Central memory CD8-positive, alpha-beta T cell (primary cell): ENCODE data around the gene EIF3D.
A peak's percentile ranks its signal among the peaks of the same experiment; 100 is the strongest.

Experiments
- ATAC-seq: fragments of 150-1000 bp; cut with Tn5 transposase; replicated peaks from 2 replicates; pipeline ENCODE4 v1.10.0; 2022; ENCODE audit warnings: mild to moderate bottlenecking, moderate FRiP score, moderate number of reproducible peaks; ENCODE audit not compliant: poor library complexity, severe bottlenecking; ENCODE audit errors: extremely low read depth
- DNase-seq, 2 donors: peaks; one replicate each; pipeline ENCODE4 v3.0.0; 2021; ENCODE audit warnings: low spot score in 2 of 2
- H3K27ac Mint-ChIP-seq: one replicate; pipeline ENCODE4 v1.8.0; 2022; ENCODE audit warnings: low read depth, mild to moderate bottlenecking, moderate library complexity, mixed read lengths
- H3K27me3 Mint-ChIP-seq: one replicate; pipeline ENCODE4 v1.8.0; 2022; ENCODE audit warnings: mixed read lengths
- H3K36me3 Mint-ChIP-seq: one replicate; pipeline ENCODE4 v1.8.0; 2022; ENCODE audit warnings: mild to moderate bottlenecking, moderate library complexity, mixed read lengths; ENCODE audit not compliant: insufficient read depth
- H3K4me1 Mint-ChIP-seq: one replicate; pipeline ENCODE4 v1.8.0; 2022; ENCODE audit warnings: mixed read lengths
- H3K4me3 Mint-ChIP-seq: one replicate; pipeline ENCODE4 v1.8.0; 2022; ENCODE audit warnings: mild to moderate bottlenecking, moderate library complexity, mixed read lengths
- H3K9me3 Mint-ChIP-seq: one replicate; pipeline ENCODE4 v1.8.0; 2022; ENCODE audit warnings: mixed read lengths

Gene EIF3D

GRCh38 chr22:36512333-36512732, 16.6 kb downstream of the EIF3D start:
- Mint-ChIP-seq H3K9me3 (no peaks in the 10 kb centered on the region), H3K27ac (no peak overlapping the region), H3K4me3 (no peak overlapping the region), H3K36me3 (peaks cover 65% of the 10 kb centered on the region), H3K4me1 (peaks cover 11% of the 10 kb centered on the region), H3K27me3 (no peaks in the 10 kb centered on the region)
- ATAC-seq (no peak), DNase-seq (no peak)

GRCh38 chr22:36510966-36511881, 17.7 kb downstream of the EIF3D start:
- no peaks in the 10 kb centered on the region for H3K27me3 Mint-ChIP-seq
- H3K4me3 Mint-ChIP-seq: no peak overlapping the region
- H3K9me3 Mint-ChIP-seq: no peaks in the 10 kb centered on the region
- no peak overlapping the region for H3K27ac Mint-ChIP-seq
- H3K4me1 Mint-ChIP-seq: peaks cover 14% of the 10 kb centered on the region
- peaks cover 57% of the 10 kb centered on the region for H3K36me3 Mint-ChIP-seq
- DNase-seq (no peak), ATAC-seq (no peak)

GRCh38 chr22:36510384-36510783, 18.6 kb downstream of the EIF3D start:
- Mint-ChIP-seq H3K4me3 (no peak overlapping the region), H3K27me3 (no peaks in the 10 kb centered on the region), H3K27ac (no peak overlapping the region), H3K4me1 (peaks cover 14% of the 10 kb centered on the region), H3K9me3 (no peaks in the 10 kb centered on the region), H3K36me3 (peaks cover 48% of the 10 kb centered on the region)
- ATAC-seq: no peak
- no peak for DNase-seq

GRCh38 chr22:36507518-36508010, 21.4 kb downstream of the EIF3D start:
- Mint-ChIP-seq H3K36me3 (peaks cover 24% of the 10 kb centered on the region), H3K4me1 (peaks cover 14% of the 10 kb centered on the region), H3K27me3 (no peaks in the 10 kb centered on the region), H3K4me3 (peak overlapping the region; percentile 69), H3K27ac (peak overlapping the region; percentile 53), H3K9me3 (no peaks in the 10 kb centered on the region)
- DNase-seq (no peak), ATAC-seq (no peak)

- ATAC-seq (peak; percentile 98), DNase-seq (peak; percentile 80 to 83)
- H3K4me3 Mint-ChIP-seq: peak within 1 kb of the TSS; percentile 69
- H3K4me1 Mint-ChIP-seq: peaks cover 14% of the 10 kb centered on the region
- H3K27me3 Mint-ChIP-seq: no peaks in the 10 kb centered on the region
- H3K36me3 Mint-ChIP-seq: peaks cover 20% of the 10 kb centered on the region
- no peaks in the 10 kb centered on the region for H3K9me3 Mint-ChIP-seq
- H3K27ac Mint-ChIP-seq: peak within 1 kb of the TSS; percentile 53
These were observed 22.1 kb downstream of the EIF3D start, which contains the start of gene FOXRED2 for GRCh38 chr22:36506637-36507517. FOXRED2 (minus strand) TSS chr22:36507040; CDS start chr22:36506422, 618 bp downstream.

GRCh38 chr22:36505998-36506635, 22.8 kb downstream of the EIF3D start:
- no peak for ATAC-seq
- no peaks in the 10 kb centered on the region for H3K9me3 Mint-ChIP-seq
- peak overlapping the region; percentile 69 for H3K4me3 Mint-ChIP-seq
- H3K36me3 Mint-ChIP-seq: peaks cover 15% of the 10 kb centered on the region
- H3K27me3 Mint-ChIP-seq: no peaks in the 10 kb centered on the region
- H3K4me1 Mint-ChIP-seq: peaks cover 9% of the 10 kb centered on the region
- H3K27ac Mint-ChIP-seq: no peak overlapping the region
- DNase-seq: no peak

- no peak for DNase-seq
- Mint-ChIP-seq H3K36me3 (no peaks in the 10 kb centered on the region), H3K4me1 (no peaks in the 10 kb centered on the region), H3K4me3 (no peak overlapping the region), H3K27ac (no peak overlapping the region), H3K27me3 (no peaks in the 10 kb centered on the region), H3K9me3 (no peaks in the 10 kb centered on the region)
- no peak for ATAC-seq
These were observed 30.9 kb downstream of the EIF3D start for GRCh38 chr22:36497910-36498665.

- no peak overlapping the region for H3K4me3 Mint-ChIP-seq
- ATAC-seq: peak; percentile 58
- H3K27ac Mint-ChIP-seq: no peak overlapping the region
These were observed 35.3 kb downstream of the EIF3D start for GRCh38 chr22:36493690-36494110.

GRCh38 chr22:36492109-36492508, 36.9 kb downstream of the EIF3D start:
- DNase-seq: no peak
- Mint-ChIP-seq H3K4me3 (no peak overlapping the region), H3K27me3 (no peaks in the 10 kb centered on the region), H3K9me3 (no peaks in the 10 kb centered on the region), H3K4me1 (no peaks in the 10 kb centered on the region), H3K36me3 (no peaks in the 10 kb centered on the region), H3K27ac (no peak overlapping the region)
- no peak for ATAC-seq

More at GRCh38 chr22:36493690-36494110, 35.3 kb downstream of the EIF3D start:
- DNase-seq: no peak
- H3K27me3 Mint-ChIP-seq: no peaks in the 10 kb centered on the region
- no peaks in the 10 kb centered on the region for H3K9me3 Mint-ChIP-seq
- no peaks in the 10 kb centered on the region for H3K4me1 Mint-ChIP-seq
- no peaks in the 10 kb centered on the region for H3K36me3 Mint-ChIP-seq

- H3K9me3 Mint-ChIP-seq: no peaks in the 10 kb centered on the region
- DNase-seq: no peak
- H3K4me3 Mint-ChIP-seq: no peak overlapping the region
- no peak overlapping the region for H3K27ac Mint-ChIP-seq
- H3K36me3 Mint-ChIP-seq: no peaks in the 10 kb centered on the region
- no peaks in the 10 kb centered on the region for H3K4me1 Mint-ChIP-seq
- no peak for ATAC-seq
- no peaks in the 10 kb centered on the region for H3K27me3 Mint-ChIP-seq
These were observed 37.8 kb downstream of the EIF3D start for GRCh38 chr22:36491155-36491554.

GRCh38 chr22:36486619-36487384, 42.2 kb downstream of the EIF3D start:
- Mint-ChIP-seq H3K36me3 (peaks cover 3% of the 10 kb centered on the region), H3K4me3 (no peak overlapping the region), H3K4me1 (peaks cover 8% of the 10 kb centered on the region), H3K27ac (no peak overlapping the region), H3K9me3 (no peaks in the 10 kb centered on the region), H3K27me3 (no peaks in the 10 kb centered on the region)
- DNase-seq (peak in 1 of 2 donors; percentile 54), ATAC-seq (no peak)
